OCI-LY3 (cell line): Measurements from ENCODE around the gene HPCAL1.

ENCODE experiments used
- CTCF ChIP-seq: fragments of 200-600, 300-600 bp; sonication (generic); IDR thresholded peaks from 2 replicates; pipeline ENCODE4 v1.5.1; 2014; ENCODE audit warnings: antibody characterized with exemption, low read length, low read depth
- EZH2phosphoT487 ChIP-seq: fragments of 200-600 bp; shearing (Covaris generic); IDR thresholded peaks from 2 replicates; pipeline ENCODE4 v1.6.1; 2018; ENCODE audit warnings: antibody characterized with exemption, mixed run types, low read depth

GRCh38 chr2:10447895-10448575, 145.3 kb downstream of the HPCAL1 start, which contains the start of gene ODC1:
- TF ChIP-seq CTCF (no peak), EZH2phosphoT487 (no peak)
